Loucy (cell line): ENCODE results near the gene SNAPC4.
"Not testable (repeated sequence)": the region's sequence is repeated elsewhere in the genome, so short reads cannot be mapped to it uniquely, and the experiment has no call there.

Source experiments
- H2AFZ ChIP-seq: fragments of 200-600 bp; sonication (generic); 2 replicates; pipeline ENCODE4 v1.6.0; 2016; ENCODE audit warnings: antibody characterized with exemption, mild to moderate bottlenecking, low read length, moderate library complexity
- H3F3A ChIP-seq: fragments of 200-600 bp; 2 replicates; pipeline ENCODE4 v1.6.0; 2016; ENCODE audit warnings: antibody characterized with exemption, low read depth, mild to moderate bottlenecking
- H3K27me3 ChIP-seq: fragments of 200-600 bp; sonication (generic); 2 replicates; pipeline ENCODE4 v1.6.1; 2014; ENCODE audit warnings: low read length, mild to moderate bottlenecking; ENCODE audit not compliant: insufficient read depth, poor library complexity, severe bottlenecking
- H3K36me3 ChIP-seq: fragments of 200-600 bp; sonication (generic); 2 replicates; pipeline ENCODE4 v1.6.1; 2016; ENCODE audit warnings: low read length; ENCODE audit not compliant: insufficient read depth
- H3K4me1 ChIP-seq: fragments of 200-600 bp; sonication (generic); 2 replicates; pipeline ENCODE4 v1.5.1; 2014; ENCODE audit warnings: low read length, mild to moderate bottlenecking; ENCODE audit not compliant: insufficient read depth, poor library complexity, severe bottlenecking
- H3K4me2 ChIP-seq: fragments of 200-600 bp; sonication (generic); 2 replicates; pipeline ENCODE4 v1.6.0; 2014; ENCODE audit warnings: antibody characterized with exemption, low read length, low read depth, mild to moderate bottlenecking; ENCODE audit not compliant: poor library complexity, severe bottlenecking
- H3K4me3 ChIP-seq: fragments of 200-600 bp; sonication (generic); 2 replicates; pipeline ENCODE4 v1.5.1; 2014; ENCODE audit warnings: low read length, mild to moderate bottlenecking, mixed read lengths; ENCODE audit not compliant: poor library complexity, severe bottlenecking
- H3K79me2 ChIP-seq: fragments of 200-600 bp; sonication (generic); 2 replicates; pipeline ENCODE4 v1.6.1; 2014; ENCODE audit warnings: low read length; ENCODE audit not compliant: insufficient read depth
- H3K9ac ChIP-seq: fragments of 200-600 bp; sonication (generic); 2 replicates; pipeline ENCODE4 v1.6.0; 2014; ENCODE audit warnings: mild to moderate bottlenecking, low read depth, low read length, moderate library complexity; ENCODE audit not compliant: poor library complexity, severe bottlenecking
- H3K9me2 ChIP-seq: fragments of 200-600 bp; sonication (generic); replicated peaks from 2 replicates; pipeline ENCODE4 v1.6.1; 2016; ENCODE audit warnings: low read depth, low read length, mixed read lengths
- H3K9me3 ChIP-seq: fragments of 200-600 bp; sonication (generic); 2 replicates; pipeline ENCODE4 v1.6.1; 2014; ENCODE audit warnings: mild to moderate bottlenecking, antibody characterized with exemption, low read length, low read depth; ENCODE audit not compliant: insufficient read depth
- H4K20me1 ChIP-seq: fragments of 200-600 bp; sonication (generic); 2 replicates; pipeline ENCODE4 v1.6.0; 2014; ENCODE audit warnings: antibody characterized with exemption, low read length, mild to moderate bottlenecking; ENCODE audit not compliant: insufficient read depth, poor library complexity, severe bottlenecking
- EZH2phosphoT487 ChIP-seq: fragments of 200-600 bp; IDR thresholded peaks from 2 replicates; pipeline ENCODE4 v1.6.1; 2018; ENCODE audit warnings: antibody characterized with exemption, mild to moderate bottlenecking, moderate library complexity, borderline replicate concordance
- TF ChIP-seq, protein P1 (sequence below): fragments of 200-600 bp; sonication (generic); conservative IDR thresholded peaks from 2 replicates; pipeline ENCODE4 v1.5.1; 2014; ENCODE audit warnings: mild to moderate bottlenecking, antibody characterized with exemption, low read length

The SNAPC4 gene

GRCh38 chr9:136429683-136430491 is 29.9 kb upstream of the SNAPC4 start:
- Histone ChIP-seq H3K9me2 (no peaks in the 10 kb centered on the region), H3K27me3 (no peaks in the 10 kb centered on the region), H3K36me3 (peaks cover 27% of the 10 kb centered on the region; the same call in 1 of the 2 replicates), H3K4me2 (no peak overlapping the region), H3K4me1 (no peaks in the 10 kb centered on the region), H3K4me3 (no peak overlapping the region), H3F3A (no peaks in the 10 kb centered on the region), H4K20me1 (no peaks in the 10 kb centered on the region), H3K9me3 (no peaks in the 10 kb centered on the region), H2AFZ (no peak overlapping the region), H3K79me2 (peaks cover 4% of the 10 kb centered on the region; the same call in 1 of the 2 replicates), H3K9ac (no peak overlapping the region)
- TF ChIP-seq, protein P1, sequence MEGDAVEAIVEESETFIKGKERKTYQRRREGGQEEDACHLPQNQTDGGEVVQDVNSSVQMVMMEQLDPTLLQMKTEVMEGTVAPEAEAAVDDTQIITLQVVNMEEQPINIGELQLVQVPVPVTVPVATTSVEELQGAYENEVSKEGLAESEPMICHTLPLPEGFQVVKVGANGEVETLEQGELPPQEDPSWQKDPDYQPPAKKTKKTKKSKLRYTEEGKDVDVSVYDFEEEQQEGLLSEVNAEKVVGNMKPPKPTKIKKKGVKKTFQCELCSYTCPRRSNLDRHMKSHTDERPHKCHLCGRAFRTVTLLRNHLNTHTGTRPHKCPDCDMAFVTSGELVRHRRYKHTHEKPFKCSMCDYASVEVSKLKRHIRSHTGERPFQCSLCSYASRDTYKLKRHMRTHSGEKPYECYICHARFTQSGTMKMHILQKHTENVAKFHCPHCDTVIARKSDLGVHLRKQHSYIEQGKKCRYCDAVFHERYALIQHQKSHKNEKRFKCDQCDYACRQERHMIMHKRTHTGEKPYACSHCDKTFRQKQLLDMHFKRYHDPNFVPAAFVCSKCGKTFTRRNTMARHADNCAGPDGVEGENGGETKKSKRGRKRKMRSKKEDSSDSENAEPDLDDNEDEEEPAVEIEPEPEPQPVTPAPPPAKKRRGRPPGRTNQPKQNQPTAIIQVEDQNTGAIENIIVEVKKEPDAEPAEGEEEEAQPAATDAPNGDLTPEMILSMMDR = no peak
- no peak for TF ChIP-seq EZH2phosphoT487

GRCh38 chr9:136429075-136429628 is 29.2 kb upstream of the SNAPC4 start:
- H3K27me3 ChIP-seq = no peaks in the 10 kb centered on the region
- TF ChIP-seq, protein P1 = no peak
- no peak for TF ChIP-seq EZH2phosphoT487
- no peaks in the 10 kb centered on the region for H3F3A ChIP-seq
- H3K4me3 ChIP-seq = no peak overlapping the region
- no peak overlapping the region for H3K9ac ChIP-seq
- H3K79me2 ChIP-seq = no peaks in the 10 kb centered on the region
- no peak overlapping the region for H3K4me2 ChIP-seq
- peaks cover 31% of the 10 kb centered on the region; the same call in 1 of the 2 replicates for H3K36me3 ChIP-seq
- no peaks in the 10 kb centered on the region for H3K4me1 ChIP-seq
- no peaks in the 10 kb centered on the region for H3K9me3 ChIP-seq
- no peaks in the 10 kb centered on the region for H4K20me1 ChIP-seq
- no peak overlapping the region for H2AFZ ChIP-seq
- no peaks in the 10 kb centered on the region for H3K9me2 ChIP-seq

DNA sequence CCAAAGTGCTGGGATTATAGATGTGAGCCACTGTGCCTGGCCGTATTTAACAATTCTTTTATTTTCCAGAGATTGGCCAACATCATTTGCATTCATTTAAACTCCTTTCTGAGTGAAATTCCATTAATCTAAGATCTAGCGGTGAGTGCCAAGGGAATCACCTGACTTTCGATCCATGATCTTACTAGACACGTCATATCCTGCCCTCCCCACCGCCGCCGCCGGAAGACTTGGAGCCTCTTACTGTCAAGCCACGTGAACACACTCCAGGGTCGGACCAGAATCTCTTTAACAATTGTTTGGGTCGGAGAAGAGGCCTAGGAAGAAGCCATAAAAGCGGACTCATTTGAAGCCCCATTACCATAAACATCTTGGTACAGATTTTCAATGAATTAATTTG is 26.8 kb upstream of the SNAPC4 start:
- TF ChIP-seq EZH2phosphoT487 = no peak
- TF ChIP-seq, protein P1 = no peak
- Histone ChIP-seq H3K4me3 (no peak overlapping the region), H3K9me3 (no peaks in the 10 kb centered on the region), H2AFZ (no peak overlapping the region), H3K4me2 (no peak overlapping the region), H3K36me3 (peaks cover 48% of the 10 kb centered on the region; the same call in 1 of the 2 replicates), H3K4me1 (no peaks in the 10 kb centered on the region), H3K9ac (no peak overlapping the region), H3K79me2 (no peaks in the 10 kb centered on the region), H3F3A (no peaks in the 10 kb centered on the region), H4K20me1 (no peaks in the 10 kb centered on the region), H3K9me2 (no peaks in the 10 kb centered on the region), H3K27me3 (no peaks in the 10 kb centered on the region)

- not testable (repeated sequence) for H3K79me2 ChIP-seq, H3K4me2 ChIP-seq, H3K9me2 ChIP-seq, H3K27me3 ChIP-seq, H4K20me1 ChIP-seq, H3K4me3 ChIP-seq, H3K4me1 ChIP-seq, H3K9ac ChIP-seq, H3K9me3 ChIP-seq, H2AFZ ChIP-seq, H3F3A ChIP-seq
- peaks cover 53% of the 10 kb centered on the region; the same call in 1 of the 2 replicates for H3K36me3 ChIP-seq
These were observed 25.4 kb upstream of the SNAPC4 start for GRCh38 chr9:136425367-136425766.
